Measurements from ENCODE around the gene SRGN.

Gene SRGN

GRCh38 chr10:69061305-69062161 is 26.4 kb upstream of the SRGN start:
- no peak for DNase-seq

GRCh38 chr10:69062901-69063300 is 25.0 kb upstream of the SRGN start:
- no peak for DNase-seq

- no peak for DNase-seq
These were observed 23.1 kb upstream of the SRGN start for GRCh38 chr10:69064762-69065328.

- no peak for DNase-seq
These were observed 22.2 kb upstream of the SRGN start for GRCh38 chr10:69065406-69066361.

- no peak for DNase-seq
These were observed 20.7 kb upstream of the SRGN start for GRCh38 chr10:69067189-69067588.

- no peak for DNase-seq
These were observed 19.4 kb upstream of the SRGN start for GRCh38 chr10:69068549-69068948.

GRCh38 chr10:69069090-69070042 is 18.5 kb upstream of the SRGN start:
- no peak for DNase-seq

- no peak for DNase-seq
These were observed 17.0 kb upstream of the SRGN start for GRCh38 chr10:69070951-69071350.

- DNase-seq: no peak
These were observed 16.3 kb upstream of the SRGN start for GRCh38 chr10:69071610-69072009.

- DNase-seq: no peak
These were observed 14.9 kb upstream of the SRGN start for GRCh38 chr10:69073026-69073425.

GRCh38 chr10:69073736-69074364 is 14.1 kb upstream of the SRGN start:
- no peak for DNase-seq

GRCh38 chr10:69074532-69074931 is 13.4 kb upstream of the SRGN start:
- DNase-seq: no peak

- DNase-seq: no peak
These were observed 12.5 kb upstream of the SRGN start for GRCh38 chr10:69075431-69075830.

- no peak for DNase-seq
These were observed 9.6 kb upstream of the SRGN start for GRCh38 chr10:69078311-69078710.

GRCh38 chr10:69080226-69080625 is 7.7 kb upstream of the SRGN start:
- no peak for DNase-seq

GRCh38 chr10:69086001-69086509 is 1.8 kb upstream of the SRGN start:
- DNase-seq: no peak

- DNase-seq: no peak
These were observed 517 bp downstream of the SRGN start for GRCh38 chr10:69088471-69088769.

GRCh38 chr10:69088801-69089501 is 1.0 kb downstream of the SRGN start:
- DNase-seq: no peak

GRCh38 chr10:69089638-69090599 is 2.0 kb downstream of the SRGN start:
- no peak for DNase-seq

GRCh38 chr10:69090685-69091084 is 2.8 kb downstream of the SRGN start:
- no peak for DNase-seq

All from NCI-H187 (cell line).